Lower lobe of right lung (tissue), 2 donors: ENCODE results near the gene PPIAL4G. TPM values are rescaled to one million over a fixed set of nuclear protein-coding genes. Genes with fewer than 3 reads are reported as not detected.
"Not testable (repeated sequence)": the region's sequence is repeated elsewhere in the genome, so short reads cannot be mapped to it uniquely, and the experiment has no call there.

ENCODE experiments used
- ATAC-seq, 2 donors: fragments of 200-7000 bp; cut with Tn5 transposase; one replicate each; pipeline ENCODE4 v1.9.1; 2020 to 2022; ENCODE audit warnings: mild to moderate bottlenecking in 2 of 2, moderate library complexity in 2 of 2
- DNase-seq: peaks from one replicate; pipeline ENCODE4 v3.0.0-alpha.2; 2020
- H3K27ac ChIP-seq: fragments of 200-600 bp; one replicate; pipeline ENCODE4 v1.8.0; 2022
- H3K27me3 ChIP-seq: fragments of 200-600 bp; one replicate; pipeline ENCODE4 v1.8.0; 2022; ENCODE audit warnings: low read depth
- H3K36me3 ChIP-seq: fragments of 200-600 bp; one replicate; pipeline ENCODE4 v1.8.0; 2022; ENCODE audit warnings: mild to moderate bottlenecking
- H3K4me1 ChIP-seq: fragments of 200-600 bp; one replicate; pipeline ENCODE4 v1.8.0; 2022
- H3K4me3 ChIP-seq: fragments of 200-600 bp; one replicate; pipeline ENCODE4 v1.8.0; 2022; ENCODE audit warnings: mild to moderate bottlenecking
- H3K9me3 ChIP-seq: fragments of 200-600 bp; one replicate; pipeline ENCODE4 v1.8.0; 2022
- intact Hi-C: fragments of 100-400 bp; cut with DNase I; formaldehyde crosslinking; loops from one replicate; pipeline ENCODE4 v1.11.0; 2022
- long read RNA-seq: library from polyadenylated mRNA; unstranded; transcript quantifications from one replicate; pipeline ENCODE4 v2.0.0, GENCODE V29; 2021
- total RNA-seq: library from RNA; stranded (reverse); fragmentation: NEBNext Ultra II Directional; extraction: Animal tissue kit (Norgen Biotek cat#: 25700); gene quantifications from one replicate; pipeline ENCODE4 v1.2.1, GENCODE V29; 2021
- donor health status: DM: no; HTN: yes; CAD: no; lungs with severe emphysema.

The PPIAL4G gene
- not detected for total RNA-seq
- long read RNA-seq, result 0 reads

- DNase-seq, H3K4me3 ChIP-seq, ATAC-seq, H3K36me3 ChIP-seq, H3K27me3 ChIP-seq, H3K9me3 ChIP-seq, H3K4me1 ChIP-seq, intact Hi-C loops, H3K27ac ChIP-seq: not testable (repeated sequence)
Measured at GRCh38 chr1:148483029-148483428, at the start of gene PPIAL4G. PPIAL4G (minus strand) TSS chr1:148483302; CDS start chr1:148483252, 50 bp downstream.

GRCh38 chr1:148532158-148532557 lies 49.1 kb upstream of the PPIAL4G start:
- intact Hi-C loops, H3K4me1 ChIP-seq, ATAC-seq, H3K27ac ChIP-seq, H3K36me3 ChIP-seq, H3K4me3 ChIP-seq, H3K9me3 ChIP-seq, H3K27me3 ChIP-seq, DNase-seq: not testable (repeated sequence)

- intact Hi-C loops, ATAC-seq, H3K27ac ChIP-seq, H3K36me3 ChIP-seq, H3K9me3 ChIP-seq, H3K4me1 ChIP-seq, H3K27me3 ChIP-seq: not testable (repeated sequence)
- H3K4me3 ChIP-seq, result peak overlapping the region; percentile 40
- peak; percentile 54 for DNase-seq
Measured at GRCh38 chr1:148529101-148529567, 46.0 kb upstream of the PPIAL4G start.

- H3K36me3 ChIP-seq, ATAC-seq, H3K27me3 ChIP-seq, H3K9me3 ChIP-seq, H3K4me1 ChIP-seq, H3K27ac ChIP-seq, DNase-seq, intact Hi-C loops: not testable (repeated sequence)
- H3K4me3 ChIP-seq, result peak overlapping the region; percentile 40
Measured at GRCh38 chr1:148528591-148528990, 45.5 kb upstream of the PPIAL4G start.

- H3K4me3 ChIP-seq, H3K27me3 ChIP-seq, H3K27ac ChIP-seq, intact Hi-C loops, ATAC-seq, H3K4me1 ChIP-seq, H3K36me3 ChIP-seq, DNase-seq, H3K9me3 ChIP-seq: not testable (repeated sequence)
Measured at GRCh38 chr1:148526587-148526986, 43.5 kb upstream of the PPIAL4G start.

GRCh38 chr1:148523205-148524144 lies 40.4 kb upstream of the PPIAL4G start:
- intact Hi-C loops, H3K9me3 ChIP-seq, H3K36me3 ChIP-seq, H3K27me3 ChIP-seq, DNase-seq, H3K27ac ChIP-seq, H3K4me1 ChIP-seq: not testable (repeated sequence)
- ATAC-seq, result peak; percentile 41 to 60
- H3K4me3 ChIP-seq, result peak overlapping the region; percentile 48

- DNase-seq, result peak; percentile 85
- H3K9me3 ChIP-seq, intact Hi-C loops, H3K4me1 ChIP-seq, H3K27me3 ChIP-seq, H3K36me3 ChIP-seq: not testable (repeated sequence)
- ATAC-seq, result peak; percentile 93 to 96
- peak overlapping the region; percentile 48 for H3K4me3 ChIP-seq
- peak overlapping the region; percentile 73 for H3K27ac ChIP-seq
Measured at GRCh38 chr1:148522561-148523204, 39.6 kb upstream of the PPIAL4G start.

GRCh38 chr1:148522072-148522471 lies 39.0 kb upstream of the PPIAL4G start:
- Histone ChIP-seq H3K4me3 (peak overlapping the region; percentile 34), H3K27ac (peak overlapping the region; percentile 67)
- H3K36me3 ChIP-seq, H3K9me3 ChIP-seq, H3K4me1 ChIP-seq, intact Hi-C loops, H3K27me3 ChIP-seq: not testable (repeated sequence)
- DNase-seq, result peak; percentile 91
- ATAC-seq, result peak; percentile 88 to 92

- H3K27ac ChIP-seq, intact Hi-C loops, H3K36me3 ChIP-seq, H3K27me3 ChIP-seq, DNase-seq, H3K4me3 ChIP-seq, H3K9me3 ChIP-seq, ATAC-seq, H3K4me1 ChIP-seq: not testable (repeated sequence)
Measured at GRCh38 chr1:148514310-148514709, 31.2 kb upstream of the PPIAL4G start.

GRCh38 chr1:148512571-148513184 lies 29.6 kb upstream of the PPIAL4G start:
- H3K4me1 ChIP-seq, ATAC-seq, intact Hi-C loops, H3K27me3 ChIP-seq, H3K9me3 ChIP-seq, DNase-seq, H3K4me3 ChIP-seq, H3K27ac ChIP-seq, H3K36me3 ChIP-seq: not testable (repeated sequence)

- H3K27ac ChIP-seq, H3K36me3 ChIP-seq, H3K27me3 ChIP-seq, H3K4me3 ChIP-seq, H3K4me1 ChIP-seq, intact Hi-C loops, H3K9me3 ChIP-seq, DNase-seq, ATAC-seq: not testable (repeated sequence)
Measured at GRCh38 chr1:148493933-148494332, 10.8 kb upstream of the PPIAL4G start.

GRCh38 chr1:148481134-148481533 lies 2.0 kb downstream of the PPIAL4G start:
- H3K27me3 ChIP-seq, DNase-seq, intact Hi-C loops, ATAC-seq, H3K9me3 ChIP-seq, H3K27ac ChIP-seq, H3K4me3 ChIP-seq, H3K4me1 ChIP-seq, H3K36me3 ChIP-seq: not testable (repeated sequence)

GRCh38 chr1:148459694-148460093 lies 23.4 kb downstream of the PPIAL4G start:
- H3K9me3 ChIP-seq, H3K27me3 ChIP-seq, H3K4me1 ChIP-seq, intact Hi-C loops, H3K27ac ChIP-seq, DNase-seq, H3K36me3 ChIP-seq, ATAC-seq: not testable (repeated sequence)
- peak overlapping the region; percentile 59 for H3K4me3 ChIP-seq
